IMR-90 (cell line): ENCODE results near the gene ZNF320. TPM values are rescaled to one million over a fixed set of nuclear protein-coding genes. Genes with fewer than 3 reads are reported as not detected.

ENCODE experiments used
- microRNA-seq, 2 experiments: library from miRNA; stranded (forward) in 1 of 2; unstranded in 1 of 2; fragments of 10-50 nt in 1 of 2; fragments of <30 nt in 1 of 2; gene quantifications in 1 of 2; microRNA quantifications in 1 of 2; one replicate each; pipeline versions ENCODE3 to v1.1.0; 2013 to 2020; ENCODE audit not compliant: insufficient read depth in 1 of 2, insufficient read length in 1 of 2, unreplicated experiment in 1 of 2
- polyA plus RNA-seq, 3 experiments: library from polyadenylated mRNA; depleted of rRNA; stranded (reverse); fragments of >200 nt; gene quantifications; 2 replicates each; pipeline ENCODE4 v1.2.3, GENCODE V29; 2012; ENCODE audit warnings: low replicate concordance in 1 of 3
- small RNA-seq, 5 experiments: library from RNA; depleted of rRNA; stranded (forward); fragments of <200 nt; gene quantifications; one replicate each; pipeline ENCODE3, GENCODE V24; 2012
- total RNA-seq: library from RNA; depleted of rRNA; stranded (reverse); fragments of >200 nt; gene quantifications from 2 replicates; pipeline ENCODE4 v1.2.3, GENCODE V29; 2012; rRNA removed

The ZNF320 gene
- total and polyA plus RNA-seq, 2 of the 4 experiments (the other 2 are of a cell fraction), result 3.4 to 5.0 TPM

Small RNA genes within 50 kb of the gene (microRNA-seq; reads per million reads assigned to microRNA genes)
- not detected for gene ZNF320 (ENCODE audit: insufficient read depth, insufficient read length)

Small RNA genes within 50 kb of the gene (small RNA-seq; reads per million reads assigned to genes)
- 0 to 0.56 (median 0) reads per million in 5 experiments for gene ZNF320

Other genes with a start within 250 kb of the ZNF320 start
- gene ZNF611, start 162.6 kb downstream of the ZNF320 start, total RNA-seq, result 8.1 and 8.8 TPM in 2 replicates
- gene ZNF611, start 162.6 kb downstream of the ZNF320 start, polyA plus RNA-seq (2012; rRNA removed), result 3.8 and 4.0 TPM in 2 replicates
- 3.9 and 4.1 TPM in 2 replicates for gene ZNF600, start 110.8 kb downstream of the ZNF320 start, total RNA-seq
- gene ZNF600, start 110.8 kb downstream of the ZNF320 start, polyA plus RNA-seq (2012; rRNA removed), result 4.0 and 4.4 TPM in 2 replicates
- gene ZNF28, start 76.0 kb downstream of the ZNF320 start, total RNA-seq, result 18.9 and 24.7 TPM in 2 replicates
- gene ZNF28, start 76.0 kb downstream of the ZNF320 start, polyA plus RNA-seq (2012; rRNA removed), result 3.5 and 4.4 TPM in 2 replicates
- gene ZNF468, start 40.0 kb downstream of the ZNF320 start, total RNA-seq, result 19.2 and 20.1 TPM in 2 replicates
- gene ZNF468, start 40.0 kb downstream of the ZNF320 start, polyA plus RNA-seq (2012; rRNA removed), result 3.7 and 6.2 TPM in 2 replicates
- gene ZNF888, start 25.8 kb upstream of the ZNF320 start, total RNA-seq, result 6.1 TPM in 2 replicates
- gene ZNF888, start 25.8 kb upstream of the ZNF320 start, polyA plus RNA-seq (2012; rRNA removed), result 0.50 and 0.82 TPM in 2 replicates
- 10.0 and 12.0 TPM in 2 replicates for gene ZNF816, start 65.2 kb upstream of the ZNF320 start, total RNA-seq
- 1.2 and 1.6 TPM in 2 replicates for gene ZNF816, start 65.2 kb upstream of the ZNF320 start, polyA plus RNA-seq (2012; rRNA removed)
- gene ERVV-1, start 116.3 kb upstream of the ZNF320 start, total RNA-seq, result not detected in 2 replicates
- gene ERVV-1, start 116.3 kb upstream of the ZNF320 start, polyA plus RNA-seq (2012; rRNA removed), result not detected in 2 replicates
- not detected in 2 replicates for gene ERVV-2, start 147.1 kb upstream of the ZNF320 start, total RNA-seq
- gene ERVV-2, start 147.1 kb upstream of the ZNF320 start, polyA plus RNA-seq (2012; rRNA removed), result not detected in 2 replicates
- 26.9 and 30.8 TPM in 2 replicates for gene ZNF160, start 205.8 kb upstream of the ZNF320 start, total RNA-seq
- 16.4 and 22.6 TPM in 2 replicates for gene ZNF160, start 205.8 kb upstream of the ZNF320 start, polyA plus RNA-seq (2012; rRNA removed)
- gene ZNF415, start 235.3 kb upstream of the ZNF320 start, total RNA-seq, result 7.7 and 7.8 TPM in 2 replicates
- 3.9 and 4.2 TPM in 2 replicates for gene ZNF415, start 235.3 kb upstream of the ZNF320 start, polyA plus RNA-seq (2012; rRNA removed)